GM23248 (cell line): ENCODE data around the gene WTAP.

Experiments
- EZH2 ChIP-seq: fragments of 200-600 bp; sonication (generic); IDR thresholded peaks from 2 replicates; pipeline ENCODE4 v1.6.1; 2018; ENCODE audit warnings: antibody characterized with exemption, mild to moderate bottlenecking; ENCODE audit not compliant: insufficient read depth, poor library complexity, severe bottlenecking
- EZH2phosphoT487 ChIP-seq: fragments of 200-600 bp; sonication (generic); IDR thresholded peaks from 2 replicates; pipeline ENCODE4 v1.6.1; 2018; ENCODE audit warnings: antibody characterized with exemption, moderate library complexity, mild to moderate bottlenecking, low read depth; ENCODE audit not compliant: insufficient read depth

DNA sequence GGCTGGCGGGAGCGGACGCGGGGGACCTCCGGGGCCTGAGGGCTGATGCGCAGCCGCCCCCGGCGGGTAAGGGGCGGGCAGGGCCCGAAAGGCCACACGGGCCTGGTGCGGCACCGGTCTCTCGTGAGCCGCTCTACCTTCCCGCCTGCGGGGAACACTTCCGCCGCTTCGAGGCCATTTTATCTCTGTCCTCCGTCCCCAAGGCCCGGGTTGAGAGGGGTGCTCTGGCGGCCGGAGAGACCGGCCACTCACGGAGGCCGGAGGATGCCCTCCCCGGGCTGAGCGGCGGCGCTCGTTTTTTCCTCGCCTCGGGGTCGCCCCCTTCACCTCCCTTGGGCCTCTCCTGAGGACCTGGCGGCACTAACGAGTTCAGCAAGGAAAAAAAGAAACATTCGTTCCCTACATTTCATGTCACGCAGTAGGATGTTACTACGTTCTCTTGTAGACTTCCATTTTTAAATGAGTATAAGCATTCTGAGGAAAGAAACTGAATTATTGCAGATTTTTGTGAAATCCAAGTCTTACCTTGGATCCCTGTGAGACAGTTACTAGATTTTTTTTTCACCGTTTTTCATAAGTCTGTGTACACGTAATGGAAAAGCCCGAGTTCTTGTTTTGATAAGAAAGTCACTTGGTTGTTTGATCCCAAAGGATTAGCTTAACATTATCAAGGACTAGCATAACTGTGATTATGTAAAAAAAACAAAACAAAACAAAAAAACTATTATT, 575 bp downstream of the WTAP start:
- TF ChIP-seq EZH2phosphoT487 (no peak), EZH2 (no peak)
